Measurements from ENCODE around the gene BTN3A1. TPM values are rescaled to one million over a fixed set of nuclear protein-coding genes. Genes with fewer than 3 reads are reported as not detected.
A peak's percentile ranks its signal among the peaks of the same experiment; 100 is the strongest.

BTN3A1 gene
- total and polyA plus RNA-seq, 2 of the 13 experiments (the other 11 are each of a cell fraction or from before 2014, with no cell fraction given), result 13.3 to 14.0 TPM

GRCh38 chr6:26392932-26393636 lies 9.0 kb upstream of the BTN3A1 start:
- Histone ChIP-seq H3K9ac (ENCODE audit: insufficient read depth, low read depth, low read length) (no peak overlapping the region), H3K9me3 (ENCODE audit: low read length) (no peaks in the 10 kb centered on the region), H3K27me3 (ENCODE audit: control insufficient read depth in 1 of 2, insufficient read depth in 2 of 2, low read length in 2 of 2) (no peaks in the 10 kb centered on the region), H3K27ac (ENCODE audit: extremely low read length, insufficient read depth, low read length) (no peak overlapping the region), H3K36me3 (replicated peaks in 1 of 2; ENCODE audit: control insufficient read depth in 1 of 2, insufficient read depth in 2 of 2, low read length in 2 of 2) (peaks cover 0 to 13% of the 10 kb centered on the region in 2 experiments; a peak in 1 of 5 replicates), H4K20me1 (ENCODE audit: insufficient read depth, low read length) (no peaks in the 10 kb centered on the region), H3K4me2 (ENCODE audit: low read depth, low read length) (no peak overlapping the region), H3K4me1 (ENCODE audit: insufficient read depth, low read length) (peaks cover 51% of the 10 kb centered on the region), H3K79me2 (ENCODE audit: insufficient read depth, low read length) (no peaks in the 10 kb centered on the region), H3K4me3 (replicated peaks in 1 of 3; ENCODE audit: insufficient read depth in 1 of 3, low read depth in 2 of 3, low read length in 3 of 3) (no peak overlapping the region), H2AFZ (ENCODE audit: low read length) (no peak overlapping the region)
- intact Hi-C loops (cut with micrococcal nuclease; ENCODE audit: unreplicated experiment), result no loop called here
- in situ Hi-C loops (cut with HindIII; ENCODE audit: extremely low pct_ligation_motif_present, low pct_unique_long_range_greater_than_20kb), result no loop called here
- no peak for TF ChIP-seq ZBTB3 (CRISPR knock-in tag; IDR thresholded peaks at IDR 0.05; ENCODE audit: borderline replicate concordance, low read depth)
- TF ChIP-seq ZNF776 (CRISPR knock-in tag; IDR thresholded peaks at IDR 0.05), result no peak
- TF ChIP-seq IKZF4 (CRISPR knock-in tag; IDR thresholded peaks at IDR 0.05; ENCODE audit: borderline replicate concordance, low read depth, not compliant biosample characterization), result no peak
- no peak for TF ChIP-seq RNF219 (CRISPR knock-in tag; IDR thresholded peaks at IDR 0.05)
- DNase-seq (ENCODE audit: low spot score) (no peak), FAIRE-seq (no peak), ATAC-seq (no peak)
- ChIA-PET POLR2A (no interaction called here), CTCF (ENCODE audit: low intra/inter-chr PET ratio, low total read pairs) (no interaction called here)
- WGBS (ENCODE audit: low lambda C conversion rate), result 94% methylated on average over 4 of the region's 4 CpGs
- BruUV-seq (replicated peaks), result no TSS peak

DNA sequence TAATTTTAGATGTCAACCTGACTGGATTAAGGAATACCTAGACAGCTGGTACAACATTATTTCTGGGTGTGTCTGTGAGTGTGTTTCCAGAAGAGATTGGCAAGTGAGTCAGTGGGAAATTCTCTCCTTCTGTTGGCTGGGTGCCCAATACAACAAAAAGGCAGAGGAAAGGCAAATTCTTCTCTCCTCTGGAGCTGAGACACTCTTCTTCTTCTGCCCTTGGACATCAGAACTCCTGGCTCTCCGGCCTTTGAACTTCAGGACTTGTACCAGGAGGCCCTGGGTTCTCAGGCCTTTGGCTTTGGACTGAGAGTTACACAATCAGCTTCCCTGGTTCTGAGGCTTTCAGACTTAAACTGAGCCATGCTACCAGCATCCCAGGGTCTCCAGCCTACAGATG lies 7.8 kb upstream of the BTN3A1 start:
- Histone ChIP-seq H3K9ac (ENCODE audit: insufficient read depth, low read depth, low read length) (no peak overlapping the region), H3K27ac (ENCODE audit: extremely low read length, insufficient read depth, low read length) (no peak overlapping the region), H3K4me2 (ENCODE audit: low read depth, low read length) (no peak overlapping the region), H3K4me1 (ENCODE audit: insufficient read depth, low read length) (peaks cover 42% of the 10 kb centered on the region), H3K27me3 (ENCODE audit: control insufficient read depth in 1 of 2, insufficient read depth in 2 of 2, low read length in 2 of 2) (no peaks in the 10 kb centered on the region), H3K4me3 (replicated peaks in 1 of 3; ENCODE audit: insufficient read depth in 1 of 3, low read depth in 2 of 3, low read length in 3 of 3) (no peak overlapping the region), H4K20me1 (ENCODE audit: insufficient read depth, low read length) (no peaks in the 10 kb centered on the region), H2AFZ (ENCODE audit: low read length) (no peak overlapping the region), H3K36me3 (replicated peaks in 1 of 2; ENCODE audit: control insufficient read depth in 1 of 2, insufficient read depth in 2 of 2, low read length in 2 of 2) (peaks cover 0 to 13% of the 10 kb centered on the region in 2 experiments; a peak in 1 of 5 replicates), H3K9me3 (ENCODE audit: low read length) (no peaks in the 10 kb centered on the region), H3K79me2 (ENCODE audit: insufficient read depth, low read length) (no peaks in the 10 kb centered on the region)
- no TSS peak for BruUV-seq (replicated peaks)
- DNase-seq (ENCODE audit: low spot score), result peak; percentile 42
- peak; percentile 12 for FAIRE-seq
- ChIA-PET CTCF (ENCODE audit: low intra/inter-chr PET ratio, low total read pairs) (interaction anchor here (1.2 kb wide), 1 partner anchor 26 kb away, joined by 3 read pairs; no protein-coding TSS in a partner anchor), POLR2A (interaction anchor here (1.4 kb wide), 1 partner anchor 11 kb away, joined by 5 read pairs; the partner anchor contains the start of gene BTN2A2)
- intact Hi-C loops (cut with micrococcal nuclease; ENCODE audit: unreplicated experiment), result no loop called here
- 43% methylated on average over 1 of the region's 1 CpG for WGBS (ENCODE audit: low lambda C conversion rate)
- in situ Hi-C loops (cut with HindIII; ENCODE audit: extremely low pct_ligation_motif_present, low pct_unique_long_range_greater_than_20kb), result no loop called here
- ATAC-seq, result no peak
- TF ChIP-seq XBP1 (CRISPR knock-in tag; IDR thresholded peaks at IDR 0.05) (no peak), CREB3 (CRISPR knock-in tag; IDR thresholded peaks at IDR 0.05) (no peak), HNF4A (CRISPR knock-in tag; IDR thresholded peaks at IDR 0.05) (peak; percentile 70), HDAC2 (CRISPR knock-in tag; IDR thresholded peaks at IDR 0.05) (no peak), CEBPG (CRISPR knock-in tag; IDR thresholded peaks at IDR 0.05) (peak; percentile 35; the same call in 1 of the 2 replicates), PHF20 (CRISPR knock-in tag; IDR thresholded peaks at IDR 0.05) (no peak)
- TF ChIP-seq, protein P1, sequence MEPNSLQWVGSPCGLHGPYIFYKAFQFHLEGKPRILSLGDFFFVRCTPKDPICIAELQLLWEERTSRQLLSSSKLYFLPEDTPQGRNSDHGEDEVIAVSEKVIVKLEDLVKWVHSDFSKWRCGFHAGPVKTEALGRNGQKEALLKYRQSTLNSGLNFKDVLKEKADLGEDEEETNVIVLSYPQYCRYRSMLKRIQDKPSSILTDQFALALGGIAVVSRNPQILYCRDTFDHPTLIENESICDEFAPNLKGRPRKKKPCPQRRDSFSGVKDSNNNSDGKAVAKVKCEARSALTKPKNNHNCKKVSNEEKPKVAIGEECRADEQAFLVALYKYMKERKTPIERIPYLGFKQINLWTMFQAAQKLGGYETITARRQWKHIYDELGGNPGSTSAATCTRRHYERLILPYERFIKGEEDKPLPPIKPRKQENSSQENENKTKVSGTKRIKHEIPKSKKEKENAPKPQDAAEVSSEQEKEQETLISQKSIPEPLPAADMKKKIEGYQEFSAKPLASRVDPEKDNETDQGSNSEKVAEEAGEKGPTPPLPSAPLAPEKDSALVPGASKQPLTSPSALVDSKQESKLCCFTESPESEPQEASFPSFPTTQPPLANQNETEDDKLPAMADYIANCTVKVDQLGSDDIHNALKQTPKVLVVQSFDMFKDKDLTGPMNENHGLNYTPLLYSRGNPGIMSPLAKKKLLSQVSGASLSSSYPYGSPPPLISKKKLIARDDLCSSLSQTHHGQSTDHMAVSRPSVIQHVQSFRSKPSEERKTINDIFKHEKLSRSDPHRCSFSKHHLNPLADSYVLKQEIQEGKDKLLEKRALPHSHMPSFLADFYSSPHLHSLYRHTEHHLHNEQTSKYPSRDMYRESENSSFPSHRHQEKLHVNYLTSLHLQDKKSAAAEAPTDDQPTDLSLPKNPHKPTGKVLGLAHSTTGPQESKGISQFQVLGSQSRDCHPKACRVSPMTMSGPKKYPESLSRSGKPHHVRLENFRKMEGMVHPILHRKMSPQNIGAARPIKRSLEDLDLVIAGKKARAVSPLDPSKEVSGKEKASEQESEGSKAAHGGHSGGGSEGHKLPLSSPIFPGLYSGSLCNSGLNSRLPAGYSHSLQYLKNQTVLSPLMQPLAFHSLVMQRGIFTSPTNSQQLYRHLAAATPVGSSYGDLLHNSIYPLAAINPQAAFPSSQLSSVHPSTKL (CRISPR knock-in tag; IDR thresholded peaks at IDR 0.05), result 0 out of 2 replicates have a peak, but pooled peaks have one; percentile 30
